Measurements from ENCODE around the gene SREK1IP1. TPM values are rescaled to one million over a fixed set of nuclear protein-coding genes. Genes with fewer than 3 reads are reported as not detected.

Gene SREK1IP1
- total RNA-seq, 1 donor from 2014 or later: 22.5 TPM

DNA sequence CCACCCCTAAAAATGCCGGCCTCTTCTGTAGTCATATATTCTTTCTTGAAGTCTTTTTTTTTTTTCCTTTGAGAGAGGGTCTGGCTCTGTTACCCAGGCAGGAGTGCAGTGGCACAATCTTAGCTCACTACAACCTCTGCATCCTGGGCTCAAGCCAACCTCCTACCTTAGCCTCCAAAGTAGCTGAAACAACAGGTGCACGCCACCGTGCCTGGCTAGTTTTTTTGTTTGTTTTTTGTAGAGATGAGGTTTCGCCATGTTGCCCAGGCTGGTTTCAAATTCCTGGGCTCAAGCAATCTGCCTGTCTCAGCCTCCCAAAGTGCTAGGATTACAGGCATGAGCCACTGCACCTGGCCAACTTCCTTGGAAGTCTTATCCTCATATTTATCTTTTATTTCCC lies 19.1 kb downstream of the SREK1IP1 start:
- intact Hi-C loops (cut with DNase I): no loop called here
- ATAC-seq (no peak), DNase-seq (no peak)
- no peaks in the 10 kb centered on the region for H3K27me3 ChIP-seq (ENCODE audit: low read depth)
- no peak overlapping the region for H3K4me3 ChIP-seq
- H3K9me3 ChIP-seq: no peaks in the 10 kb centered on the region
- H3K36me3 ChIP-seq: peaks cover 15% of the 10 kb centered on the region
- H3K4me1 ChIP-seq: no peaks in the 10 kb centered on the region
- H3K27ac ChIP-seq: no peak overlapping the region
- TF ChIP-seq, protein P1, sequence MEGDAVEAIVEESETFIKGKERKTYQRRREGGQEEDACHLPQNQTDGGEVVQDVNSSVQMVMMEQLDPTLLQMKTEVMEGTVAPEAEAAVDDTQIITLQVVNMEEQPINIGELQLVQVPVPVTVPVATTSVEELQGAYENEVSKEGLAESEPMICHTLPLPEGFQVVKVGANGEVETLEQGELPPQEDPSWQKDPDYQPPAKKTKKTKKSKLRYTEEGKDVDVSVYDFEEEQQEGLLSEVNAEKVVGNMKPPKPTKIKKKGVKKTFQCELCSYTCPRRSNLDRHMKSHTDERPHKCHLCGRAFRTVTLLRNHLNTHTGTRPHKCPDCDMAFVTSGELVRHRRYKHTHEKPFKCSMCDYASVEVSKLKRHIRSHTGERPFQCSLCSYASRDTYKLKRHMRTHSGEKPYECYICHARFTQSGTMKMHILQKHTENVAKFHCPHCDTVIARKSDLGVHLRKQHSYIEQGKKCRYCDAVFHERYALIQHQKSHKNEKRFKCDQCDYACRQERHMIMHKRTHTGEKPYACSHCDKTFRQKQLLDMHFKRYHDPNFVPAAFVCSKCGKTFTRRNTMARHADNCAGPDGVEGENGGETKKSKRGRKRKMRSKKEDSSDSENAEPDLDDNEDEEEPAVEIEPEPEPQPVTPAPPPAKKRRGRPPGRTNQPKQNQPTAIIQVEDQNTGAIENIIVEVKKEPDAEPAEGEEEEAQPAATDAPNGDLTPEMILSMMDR (IDR thresholded peaks at IDR 0.05): no peak

DNA sequence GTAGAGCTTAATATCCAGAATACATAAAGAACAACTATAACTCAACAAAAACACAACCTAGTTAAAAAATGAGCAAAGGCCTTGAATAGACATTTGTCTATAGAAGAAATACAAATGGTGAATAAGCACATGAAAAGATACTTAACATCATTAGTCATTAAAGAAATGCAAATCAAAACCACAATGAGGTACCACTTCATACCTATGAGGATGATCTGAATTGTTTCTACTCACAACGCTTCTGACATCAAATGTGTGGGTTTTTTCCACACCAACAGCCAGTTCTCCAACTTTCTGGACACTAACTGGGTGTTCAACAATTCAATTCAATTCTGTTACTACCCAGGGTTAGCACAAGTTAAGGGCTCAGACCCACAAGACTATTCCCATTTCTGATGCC lies 22.0 kb downstream of the SREK1IP1 start:
- H3K4me3 ChIP-seq: no peak overlapping the region
- TF ChIP-seq, protein P1 (IDR thresholded peaks at IDR 0.05): no peak
- intact Hi-C loops (cut with DNase I): no loop called here
- no peak for ATAC-seq
- no peaks in the 10 kb centered on the region for H3K4me1 ChIP-seq
- no peaks in the 10 kb centered on the region for H3K9me3 ChIP-seq
- H3K27ac ChIP-seq: no peak overlapping the region
- H3K27me3 ChIP-seq (ENCODE audit: low read depth): no peaks in the 10 kb centered on the region
- no peaks in the 10 kb centered on the region for H3K36me3 ChIP-seq
- DNase-seq: no peak

DNA sequence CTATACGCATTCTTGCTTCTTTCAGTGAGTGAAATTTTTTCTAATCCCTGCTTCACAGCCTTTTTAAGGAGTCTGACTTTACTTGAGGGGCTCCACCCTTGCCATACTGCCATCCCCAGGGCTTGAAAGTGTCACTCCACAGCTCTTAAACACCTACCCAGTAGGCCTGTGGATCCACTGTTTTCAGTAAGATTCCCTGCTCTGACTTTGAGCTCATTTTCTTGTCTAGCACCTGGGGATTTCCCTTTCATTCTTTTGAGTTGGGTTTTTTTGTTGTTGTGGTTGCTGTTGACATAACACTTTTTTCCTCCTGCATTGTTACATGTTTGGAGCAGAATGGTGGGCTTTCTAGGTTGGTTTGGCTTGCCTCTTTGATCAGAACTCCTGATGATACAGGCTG lies 23.6 kb downstream of the SREK1IP1 start:
- H3K9me3 ChIP-seq: no peaks in the 10 kb centered on the region
- H3K27ac ChIP-seq: no peak overlapping the region
- DNase-seq (no peak), ATAC-seq (no peak)
- intact Hi-C loops (cut with DNase I): no loop called here
- no peak overlapping the region for H3K4me3 ChIP-seq
- peaks cover 12% of the 10 kb centered on the region for H3K36me3 ChIP-seq
- H3K4me1 ChIP-seq: no peaks in the 10 kb centered on the region
- no peaks in the 10 kb centered on the region for H3K27me3 ChIP-seq (ENCODE audit: low read depth)
- TF ChIP-seq, protein P1 (IDR thresholded peaks at IDR 0.05): no peak

DNA sequence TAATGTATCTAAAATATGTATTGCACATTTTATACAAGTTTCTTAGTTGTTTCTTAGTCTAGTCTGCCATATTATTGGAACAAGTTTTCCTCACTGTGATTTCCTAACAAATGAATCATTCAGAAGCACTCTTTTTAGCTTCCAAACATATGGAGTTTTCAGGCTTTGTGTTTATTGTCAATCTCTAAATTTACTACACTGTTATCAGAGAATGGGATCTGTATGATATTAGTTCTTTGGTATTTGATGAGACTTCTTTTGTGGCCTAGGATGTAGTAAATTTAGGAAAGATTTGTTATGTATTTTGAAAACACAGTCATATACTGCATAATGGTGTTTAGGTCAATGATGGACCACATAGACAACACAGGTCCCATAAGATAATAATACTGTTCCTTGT lies 25.7 kb downstream of the SREK1IP1 start:
- Histone ChIP-seq H3K27me3 (ENCODE audit: low read depth) (no peaks in the 10 kb centered on the region), H3K36me3 (peaks cover 33% of the 10 kb centered on the region), H3K9me3 (no peaks in the 10 kb centered on the region), H3K4me3 (no peak overlapping the region), H3K4me1 (no peaks in the 10 kb centered on the region), H3K27ac (no peak overlapping the region)
- intact Hi-C loops (cut with DNase I): no loop called here
- ATAC-seq (no peak), DNase-seq (no peak)
- TF ChIP-seq, protein P1 (IDR thresholded peaks at IDR 0.05): no peak

DNA sequence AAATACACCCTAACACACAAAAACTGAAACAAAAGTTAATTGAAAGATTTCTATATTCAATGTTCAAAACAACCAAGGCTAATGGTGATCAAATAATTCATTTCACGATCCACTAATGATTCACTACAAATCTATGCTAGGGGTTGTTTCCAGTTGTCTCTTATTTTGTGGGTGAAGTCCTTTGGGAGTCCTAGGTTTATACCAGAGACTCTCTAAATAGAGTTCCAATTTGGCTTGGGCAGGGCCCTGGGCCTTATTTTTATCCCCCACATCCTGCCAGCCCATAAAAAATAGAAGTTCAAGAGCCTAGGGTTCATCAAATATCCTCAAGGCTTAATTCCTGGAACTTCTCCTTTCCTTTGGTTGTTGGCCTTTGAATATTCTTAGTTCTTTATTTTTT lies 26.1 kb downstream of the SREK1IP1 start:
- H3K27me3 ChIP-seq (ENCODE audit: low read depth): no peaks in the 10 kb centered on the region
- no peaks in the 10 kb centered on the region for H3K4me1 ChIP-seq
- DNase-seq (no peak), ATAC-seq (no peak)
- H3K9me3 ChIP-seq: no peaks in the 10 kb centered on the region
- peaks cover 34% of the 10 kb centered on the region for H3K36me3 ChIP-seq
- H3K4me3 ChIP-seq: no peak overlapping the region
- H3K27ac ChIP-seq: no peak overlapping the region
- TF ChIP-seq, protein P1 (IDR thresholded peaks at IDR 0.05): no peak
- intact Hi-C loops (cut with DNase I): no loop called here

DNA sequence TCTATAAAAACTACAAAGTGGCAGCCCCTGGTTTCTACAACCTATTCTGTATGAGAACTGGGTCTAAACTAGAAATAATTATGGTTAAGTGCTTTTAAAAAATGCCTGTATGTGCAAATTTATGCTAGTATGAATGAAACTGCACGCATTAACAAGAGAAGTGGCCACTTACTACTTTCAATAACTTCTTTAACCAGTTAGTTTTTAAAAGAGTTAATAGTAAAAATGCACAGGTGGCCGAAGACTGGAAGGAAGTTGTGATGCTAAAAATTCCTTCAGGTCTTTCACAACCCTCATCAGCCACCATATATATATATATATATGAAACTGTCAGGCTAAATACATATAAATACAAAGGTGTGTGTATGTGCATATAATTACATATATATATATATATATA lies 41.3 kb downstream of the SREK1IP1 start:
- intact Hi-C loops (cut with DNase I): no loop called here
- H3K27me3 ChIP-seq (ENCODE audit: low read depth): no peaks in the 10 kb centered on the region
- ATAC-seq (no peak), DNase-seq (no peak)
- no peak overlapping the region for H3K4me3 ChIP-seq
- H3K27ac ChIP-seq: no peak overlapping the region
- H3K36me3 ChIP-seq: peaks cover 64% of the 10 kb centered on the region
- no peaks in the 10 kb centered on the region for H3K9me3 ChIP-seq
- TF ChIP-seq, protein P1 (IDR thresholded peaks at IDR 0.05): no peak
- no peaks in the 10 kb centered on the region for H3K4me1 ChIP-seq

All from lower lobe of right lung (tissue), 2 donors.